Mammary epithelial cell (primary cell): ENCODE results near the gene AMPH.

Source experiments
- EZH2 ChIP-seq: IDR thresholded peaks from 2 replicates; pipeline ENCODE4 v1.6.1; 2012; ENCODE audit warnings: low read length, inconsistent platforms, borderline replicate concordance
- TF ChIP-seq, protein P1 (sequence below), 2 donors: IDR thresholded peaks in 1 of 2; conservative IDR thresholded peaks in 1 of 2; 2 replicates each; pipeline ENCODE4 v1.5.1; 2011 to 2012; ENCODE audit warnings: inconsistent platforms in 2 of 2, low read length in 2 of 2, mild to moderate bottlenecking in 2 of 2, control low read depth in 1 of 2, low read depth in 1 of 2; ENCODE audit not compliant: insufficient read depth in 1 of 2; ENCODE audit errors: extremely low read depth in 1 of 2

DNA sequence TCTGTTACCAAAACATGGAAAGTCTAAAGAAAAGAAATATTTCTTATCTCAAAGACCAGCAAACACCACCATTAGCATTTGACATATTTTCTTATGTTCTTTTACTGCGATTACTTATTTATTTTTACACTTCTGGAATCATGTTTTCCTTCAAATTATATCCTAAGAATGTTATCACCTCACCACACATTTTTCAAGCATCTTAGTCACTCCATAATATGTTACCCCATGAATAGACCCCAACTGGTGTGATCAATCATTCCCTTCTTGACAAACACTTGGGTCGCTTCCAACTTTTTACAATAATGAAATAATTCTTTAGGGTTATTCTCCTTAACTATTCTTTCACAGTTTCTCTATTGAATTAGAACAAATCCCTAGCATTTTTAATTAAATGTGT is 67.4 kb downstream of the AMPH start:
- TF ChIP-seq, protein P1, sequence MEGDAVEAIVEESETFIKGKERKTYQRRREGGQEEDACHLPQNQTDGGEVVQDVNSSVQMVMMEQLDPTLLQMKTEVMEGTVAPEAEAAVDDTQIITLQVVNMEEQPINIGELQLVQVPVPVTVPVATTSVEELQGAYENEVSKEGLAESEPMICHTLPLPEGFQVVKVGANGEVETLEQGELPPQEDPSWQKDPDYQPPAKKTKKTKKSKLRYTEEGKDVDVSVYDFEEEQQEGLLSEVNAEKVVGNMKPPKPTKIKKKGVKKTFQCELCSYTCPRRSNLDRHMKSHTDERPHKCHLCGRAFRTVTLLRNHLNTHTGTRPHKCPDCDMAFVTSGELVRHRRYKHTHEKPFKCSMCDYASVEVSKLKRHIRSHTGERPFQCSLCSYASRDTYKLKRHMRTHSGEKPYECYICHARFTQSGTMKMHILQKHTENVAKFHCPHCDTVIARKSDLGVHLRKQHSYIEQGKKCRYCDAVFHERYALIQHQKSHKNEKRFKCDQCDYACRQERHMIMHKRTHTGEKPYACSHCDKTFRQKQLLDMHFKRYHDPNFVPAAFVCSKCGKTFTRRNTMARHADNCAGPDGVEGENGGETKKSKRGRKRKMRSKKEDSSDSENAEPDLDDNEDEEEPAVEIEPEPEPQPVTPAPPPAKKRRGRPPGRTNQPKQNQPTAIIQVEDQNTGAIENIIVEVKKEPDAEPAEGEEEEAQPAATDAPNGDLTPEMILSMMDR (conservative IDR thresholded peaks at IDR 0.05 in 1 of 2, IDR thresholded peaks at IDR 0.05 in 1 of 2; ENCODE audit: extremely low read depth in 1 of 2, insufficient read depth in 1 of 2, low read depth in 1 of 2, low read length in 2 of 2), result no peak
- TF ChIP-seq EZH2, result no peak
